Stimulated activated naive CD8-positive, alpha-beta T cell treated with anti-CD3 and anti-CD28 coated beads, Interleukin-15, Interleukin-2, amounts not matched to agents 100 ng/mL and 50 ng/mL, for 24 hours (primary cell): ENCODE measurements around the gene DLGAP5.
A peak's percentile ranks its signal among the peaks of the same experiment; 100 is the strongest.

Experiments used
- H3K27ac Mint-ChIP-seq: one replicate; pipeline ENCODE4 v1.8.0; 2021; ENCODE audit warnings: mild to moderate bottlenecking, mixed read lengths
- H3K27me3 Mint-ChIP-seq: one replicate; pipeline ENCODE4 v1.8.0; 2021; ENCODE audit warnings: mixed read lengths
- H3K36me3 Mint-ChIP-seq: one replicate; pipeline ENCODE4 v1.8.0; 2021; ENCODE audit warnings: low read depth, mixed read lengths
- H3K4me1 Mint-ChIP-seq: one replicate; pipeline ENCODE4 v1.8.0; 2021; ENCODE audit warnings: low read depth, mixed read lengths
- H3K4me3 Mint-ChIP-seq: one replicate; pipeline ENCODE4 v1.8.0; 2021; ENCODE audit warnings: mild to moderate bottlenecking, mixed read lengths
- H3K9me3 Mint-ChIP-seq: one replicate; pipeline ENCODE4 v1.8.0; 2021; ENCODE audit warnings: mixed read lengths

DLGAP5 gene

DNA sequence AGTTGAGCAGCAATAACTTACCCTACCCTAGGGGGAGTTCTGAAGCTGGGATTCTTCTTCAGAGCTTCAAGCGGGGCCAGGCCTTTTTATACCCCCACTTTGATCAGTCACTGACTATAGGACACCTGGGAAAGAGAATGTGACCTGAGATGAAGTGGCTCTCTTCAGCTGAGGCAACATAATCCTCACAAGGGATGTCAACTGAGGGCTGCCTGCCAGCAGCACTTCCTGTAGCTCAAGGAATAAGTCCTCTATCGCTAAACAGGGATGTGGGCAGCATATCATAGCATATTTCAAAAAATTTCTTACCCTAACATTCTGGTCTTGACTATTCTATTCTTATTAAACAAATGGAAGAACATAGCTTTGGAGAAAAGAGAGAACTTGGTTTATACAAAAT, 45.0 kb downstream of the DLGAP5 start:
- H3K4me3 Mint-ChIP-seq, result no peak overlapping the region
- no peaks in the 10 kb centered on the region for H3K9me3 Mint-ChIP-seq
- H3K27ac Mint-ChIP-seq, result no peak overlapping the region
- peaks cover 36% of the 10 kb centered on the region for H3K36me3 Mint-ChIP-seq
- H3K4me1 Mint-ChIP-seq, result no peaks in the 10 kb centered on the region
- no peaks in the 10 kb centered on the region for H3K27me3 Mint-ChIP-seq

DNA sequence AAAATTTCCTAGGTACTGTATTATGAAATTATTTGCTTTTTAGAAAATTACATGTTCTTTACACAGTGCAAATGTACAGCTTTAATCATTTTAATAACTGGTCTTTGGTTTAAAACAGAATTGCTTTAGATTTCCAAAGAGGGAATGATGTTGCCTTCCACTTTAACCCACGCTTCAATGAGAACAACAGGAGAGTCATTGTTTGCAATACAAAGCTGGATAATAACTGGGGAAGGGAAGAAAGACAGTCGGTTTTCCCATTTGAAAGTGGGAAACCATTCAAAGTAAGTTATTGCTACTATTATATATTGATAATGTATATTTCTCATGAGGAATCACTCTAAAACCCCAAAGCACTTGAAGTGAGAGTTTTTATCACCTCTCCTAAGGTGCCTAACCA, 48.9 kb downstream of the DLGAP5 start:
- Mint-ChIP-seq H3K27ac (no peak overlapping the region), H3K9me3 (no peaks in the 10 kb centered on the region), H3K27me3 (no peaks in the 10 kb centered on the region), H3K4me1 (no peaks in the 10 kb centered on the region), H3K36me3 (peaks cover 22% of the 10 kb centered on the region), H3K4me3 (no peak overlapping the region)

DNA sequence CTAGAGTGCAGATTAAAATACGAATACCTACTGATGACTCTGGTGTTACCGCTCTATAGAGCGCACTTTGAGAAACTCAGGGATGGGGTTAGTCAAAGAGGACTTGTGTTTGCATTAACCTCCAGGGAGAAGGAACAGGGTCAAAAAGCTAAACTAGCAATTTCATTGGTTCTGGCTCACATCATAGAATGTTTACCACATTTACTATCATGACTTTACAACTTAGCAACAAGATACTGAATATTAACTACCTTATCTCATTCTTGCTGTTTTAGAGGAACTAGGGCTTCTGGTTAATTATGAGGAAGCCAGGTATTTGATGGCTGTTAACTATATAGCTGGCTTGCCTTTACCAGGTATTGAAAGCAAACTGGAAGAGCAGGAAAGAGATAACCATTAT, 49.6 kb downstream of the DLGAP5 start:
- H3K4me3 Mint-ChIP-seq, result no peak overlapping the region
- peaks cover 22% of the 10 kb centered on the region for H3K36me3 Mint-ChIP-seq
- no peaks in the 10 kb centered on the region for H3K9me3 Mint-ChIP-seq
- no peaks in the 10 kb centered on the region for H3K4me1 Mint-ChIP-seq
- no peak overlapping the region for H3K27ac Mint-ChIP-seq
- H3K27me3 Mint-ChIP-seq, result no peaks in the 10 kb centered on the region

DNA sequence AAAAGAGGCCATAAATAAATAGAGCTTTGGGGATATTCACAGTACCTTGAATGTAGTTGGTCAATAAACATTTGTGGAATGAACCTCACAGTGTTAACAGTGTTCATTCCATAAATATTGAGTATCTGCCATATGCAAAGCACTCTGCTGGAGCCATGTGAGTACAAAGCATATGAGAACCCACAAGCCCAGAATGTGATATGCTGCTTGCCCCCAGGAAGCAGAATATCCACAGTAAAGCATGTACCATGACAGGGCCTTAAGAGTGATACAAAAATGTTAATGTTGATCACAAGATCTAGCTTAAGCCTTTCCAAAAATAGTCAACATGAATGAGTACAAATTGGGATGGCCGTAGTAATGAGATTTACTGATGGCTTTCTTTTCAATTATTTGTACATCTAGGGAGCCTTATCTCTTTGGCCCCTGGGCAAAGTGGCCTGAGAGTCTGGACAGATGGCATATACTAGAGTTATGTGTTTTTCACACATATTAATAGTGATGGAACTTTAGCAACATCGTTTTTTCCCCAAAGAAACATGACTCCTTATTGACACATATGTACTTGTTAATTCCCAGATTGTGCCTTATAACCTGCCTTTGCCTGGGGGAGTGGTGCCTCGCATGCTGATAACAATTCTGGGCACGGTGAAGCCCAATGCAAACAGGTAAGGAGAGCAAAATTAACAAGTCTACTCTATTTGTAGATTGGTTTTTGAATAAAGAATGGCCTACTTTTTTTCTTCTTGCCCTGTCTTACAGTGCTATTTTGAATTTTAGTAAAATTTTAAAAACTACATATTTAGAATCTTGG, 51.5 kb downstream of the DLGAP5 start:
- H3K9me3 Mint-ChIP-seq, result no peaks in the 10 kb centered on the region
- no peaks in the 10 kb centered on the region for H3K4me1 Mint-ChIP-seq
- no peak overlapping the region for H3K4me3 Mint-ChIP-seq
- H3K27ac Mint-ChIP-seq, result no peak overlapping the region
- H3K36me3 Mint-ChIP-seq, result peaks cover 6% of the 10 kb centered on the region
- H3K27me3 Mint-ChIP-seq, result no peaks in the 10 kb centered on the region

DNA sequence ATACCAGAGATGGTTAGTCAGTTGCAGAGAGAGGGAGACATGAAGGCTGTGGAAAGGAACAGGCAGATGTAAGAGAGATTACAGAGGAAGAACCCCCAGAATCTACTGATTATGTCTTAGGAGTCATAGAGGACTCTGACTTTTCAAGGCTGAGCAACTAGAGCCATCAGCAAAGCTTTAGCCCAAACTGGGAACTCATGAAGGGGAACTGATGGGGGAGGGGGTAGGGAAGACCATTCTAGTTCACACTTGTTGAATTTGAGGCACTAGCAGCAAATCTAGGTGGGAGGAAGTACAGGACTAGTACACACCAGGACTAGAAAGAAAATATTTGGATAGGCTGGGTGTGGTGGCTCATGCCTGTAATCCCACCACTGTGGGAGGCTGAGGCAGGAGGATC, 52.2 kb downstream of the DLGAP5 start:
- no peak overlapping the region for H3K27ac Mint-ChIP-seq
- no peak overlapping the region for H3K4me3 Mint-ChIP-seq
- H3K9me3 Mint-ChIP-seq, result no peaks in the 10 kb centered on the region
- H3K4me1 Mint-ChIP-seq, result no peaks in the 10 kb centered on the region
- no peaks in the 10 kb centered on the region for H3K27me3 Mint-ChIP-seq
- H3K36me3 Mint-ChIP-seq, result peaks cover 4% of the 10 kb centered on the region

DNA sequence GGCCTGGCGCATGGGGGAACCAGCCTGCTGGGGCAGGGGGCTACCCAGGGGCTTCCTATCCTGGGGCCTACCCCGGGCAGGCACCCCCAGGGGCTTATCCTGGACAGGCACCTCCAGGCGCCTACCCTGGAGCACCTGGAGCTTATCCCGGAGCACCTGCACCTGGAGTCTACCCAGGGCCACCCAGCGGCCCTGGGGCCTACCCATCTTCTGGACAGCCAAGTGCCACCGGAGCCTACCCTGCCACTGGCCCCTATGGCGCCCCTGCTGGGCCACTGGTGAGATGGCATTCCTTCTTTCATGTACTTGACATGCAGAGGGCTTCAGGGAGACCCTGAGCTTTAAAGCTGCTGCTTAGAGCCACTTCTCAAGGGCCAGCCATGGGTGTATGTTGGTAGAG, 53.3 kb downstream of the DLGAP5 start:
- Mint-ChIP-seq H3K27me3 (peaks cover 4% of the 10 kb centered on the region), H3K36me3 (peaks cover 2% of the 10 kb centered on the region), H3K4me1 (no peaks in the 10 kb centered on the region), H3K27ac (no peak overlapping the region), H3K4me3 (no peak overlapping the region), H3K9me3 (no peaks in the 10 kb centered on the region)

DNA sequence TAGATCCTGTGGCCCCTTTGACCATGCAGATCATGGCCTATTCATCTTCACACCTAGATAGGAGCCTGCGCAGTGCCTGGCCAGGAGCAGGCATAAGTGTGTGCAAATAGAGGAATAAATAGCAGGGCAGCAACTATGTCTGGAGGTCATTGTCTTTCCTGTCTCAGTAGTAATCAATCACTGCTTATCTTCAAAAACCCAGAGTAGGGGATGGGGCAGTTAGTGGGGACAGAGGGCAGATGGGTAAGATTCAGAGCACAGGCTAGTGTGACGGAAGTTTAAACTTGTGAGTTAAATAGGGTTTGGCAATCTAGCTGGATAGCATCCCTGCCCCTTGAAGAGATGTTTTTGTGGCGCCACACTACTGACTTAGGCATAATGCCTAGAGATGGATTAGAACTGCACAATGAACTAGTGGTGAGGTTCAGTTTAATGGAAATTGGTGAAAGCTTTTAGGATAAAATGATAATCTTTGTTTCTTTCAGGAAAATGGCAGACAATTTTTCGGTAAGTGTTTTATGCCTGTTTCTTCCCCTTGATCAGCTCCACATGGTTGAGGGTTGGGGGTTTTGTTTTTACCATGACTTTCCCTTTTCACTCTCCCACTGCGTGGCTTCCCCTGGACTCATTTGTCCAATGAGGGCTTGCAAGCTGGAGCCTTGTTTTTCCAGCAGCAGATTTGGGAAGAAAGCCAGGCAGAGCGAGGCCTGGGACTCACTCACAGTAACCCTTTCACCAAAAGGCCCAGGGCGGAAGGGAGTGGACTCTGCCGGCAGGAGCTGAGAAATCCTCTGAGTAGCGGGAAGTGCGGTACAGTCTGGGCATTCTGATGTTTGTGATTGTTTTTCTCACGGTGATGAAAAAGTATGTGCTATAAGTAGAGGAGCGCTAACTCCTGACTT, 54.2 kb downstream of the DLGAP5 start:
- no peak overlapping the region for H3K27ac Mint-ChIP-seq
- no peaks in the 10 kb centered on the region for H3K9me3 Mint-ChIP-seq
- H3K4me1 Mint-ChIP-seq, result no peaks in the 10 kb centered on the region
- H3K4me3 Mint-ChIP-seq, result no peak overlapping the region
- peaks cover 6% of the 10 kb centered on the region for H3K27me3 Mint-ChIP-seq
- H3K36me3 Mint-ChIP-seq, result no peaks in the 10 kb centered on the region

DNA sequence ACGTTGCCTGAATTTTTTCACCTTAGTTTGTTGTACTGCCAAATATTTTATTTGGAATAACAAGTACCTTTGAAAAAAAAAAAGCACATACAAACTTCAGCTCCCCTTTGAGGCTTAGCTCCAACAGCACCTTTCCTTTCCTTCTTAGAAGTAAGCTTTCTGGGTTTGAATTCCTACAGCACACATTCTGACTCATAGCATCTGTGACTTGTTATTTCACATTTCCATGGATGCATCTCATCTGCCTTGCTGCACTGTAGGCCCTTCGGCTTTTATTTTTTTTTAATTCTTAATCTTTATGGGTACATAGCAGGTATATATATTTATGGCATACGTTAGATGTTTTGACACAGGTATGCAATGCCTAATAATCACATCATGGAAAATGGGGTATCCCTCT, 55.1 kb downstream of the DLGAP5 start:
- Mint-ChIP-seq H3K9me3 (no peaks in the 10 kb centered on the region), H3K4me1 (no peaks in the 10 kb centered on the region), H3K36me3 (peaks cover 3% of the 10 kb centered on the region), H3K27me3 (peaks cover 13% of the 10 kb centered on the region), H3K4me3 (no peak overlapping the region), H3K27ac (no peak overlapping the region)

DNA sequence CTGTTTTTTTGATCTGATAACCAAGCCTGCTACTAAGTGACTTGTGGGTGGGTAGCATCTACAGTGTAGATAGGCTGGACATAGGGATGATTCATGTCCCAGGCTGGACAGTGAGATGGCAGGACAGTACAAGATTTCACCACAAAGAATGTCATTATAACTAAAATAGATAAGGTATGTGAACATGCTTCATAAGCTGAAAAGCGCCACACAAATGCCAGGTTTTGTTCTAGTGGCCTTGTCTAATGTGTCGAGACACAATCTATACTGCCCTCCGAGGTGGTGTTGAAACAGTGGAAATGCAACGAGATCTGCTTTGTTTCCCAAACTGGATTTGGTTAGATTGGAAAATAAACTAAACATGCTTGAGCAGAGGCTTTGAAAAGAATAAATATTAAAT, 58.0 kb downstream of the DLGAP5 start:
- Mint-ChIP-seq H3K9me3 (no peaks in the 10 kb centered on the region), H3K4me1 (peaks cover 7% of the 10 kb centered on the region), H3K27me3 (peaks cover 26% of the 10 kb centered on the region), H3K4me3 (no peak overlapping the region), H3K27ac (no peak overlapping the region), H3K36me3 (peaks cover 3% of the 10 kb centered on the region)

DNA sequence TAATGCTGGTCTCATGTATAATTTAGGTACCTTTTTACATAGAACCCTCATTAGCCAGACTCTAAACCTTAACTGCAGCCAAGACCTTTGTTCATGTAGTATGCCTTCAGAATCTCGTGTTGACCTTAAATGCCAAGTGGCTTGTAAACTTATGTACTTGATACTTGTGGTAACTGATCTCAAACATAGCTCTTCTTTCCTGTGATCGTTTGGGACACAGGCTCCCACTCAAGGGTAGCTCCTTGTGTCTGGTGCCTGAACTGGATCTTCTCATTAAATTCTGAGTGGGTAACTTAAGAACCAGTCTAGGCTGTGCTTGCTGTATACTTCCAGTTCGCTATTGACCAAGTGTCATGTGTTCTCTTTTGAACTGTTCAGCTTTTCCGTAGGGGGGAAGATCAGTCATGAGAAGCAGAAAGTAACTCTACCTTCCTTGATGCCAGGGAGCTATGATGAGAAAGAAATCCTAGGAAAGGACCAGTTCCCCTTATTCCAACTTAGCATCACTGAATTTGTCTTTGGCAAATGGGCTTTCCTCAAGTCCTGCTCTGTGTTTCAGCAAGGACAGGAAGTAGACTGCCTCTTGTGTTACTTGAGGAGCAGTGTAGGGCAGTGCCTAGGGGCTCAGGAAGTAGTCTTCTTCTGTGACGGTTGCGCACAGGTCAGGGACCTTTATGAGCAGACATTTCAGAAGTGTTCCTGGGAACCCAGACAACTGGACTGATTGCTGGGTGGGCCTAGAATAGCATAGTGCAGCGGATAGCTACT, 59.8 kb downstream of the DLGAP5 start:
- peaks cover 10% of the 10 kb centered on the region for H3K4me1 Mint-ChIP-seq
- peaks cover 41% of the 10 kb centered on the region for H3K27me3 Mint-ChIP-seq
- H3K4me3 Mint-ChIP-seq, result no peak overlapping the region
- H3K27ac Mint-ChIP-seq, result no peak overlapping the region
- peaks cover 3% of the 10 kb centered on the region for H3K36me3 Mint-ChIP-seq
- H3K9me3 Mint-ChIP-seq, result no peaks in the 10 kb centered on the region

DNA sequence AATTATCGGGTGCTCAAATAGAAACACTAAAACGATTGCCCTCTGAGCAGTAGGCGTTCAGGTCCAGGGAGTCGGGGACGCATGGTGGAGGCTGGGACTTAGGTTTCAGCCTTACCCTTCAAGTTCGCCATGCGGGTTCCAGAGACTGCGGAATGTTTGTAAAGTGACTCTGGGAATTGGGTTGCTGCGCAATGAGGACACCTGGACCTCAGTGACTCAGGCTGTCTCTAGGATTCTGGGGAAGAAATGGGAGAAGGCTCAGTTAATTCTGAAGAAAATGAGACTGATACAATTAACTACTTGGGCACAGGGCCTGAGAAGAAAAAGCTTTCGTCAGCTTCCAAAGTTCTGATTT, 61.2 kb downstream of the DLGAP5 start:
- H3K4me3 Mint-ChIP-seq, result peak overlapping the region; percentile 69
- H3K27ac Mint-ChIP-seq, result no peak overlapping the region
- H3K9me3 Mint-ChIP-seq, result no peaks in the 10 kb centered on the region
- H3K4me1 Mint-ChIP-seq, result peaks cover 15% of the 10 kb centered on the region
- H3K27me3 Mint-ChIP-seq, result peaks cover 41% of the 10 kb centered on the region
- peaks cover 3% of the 10 kb centered on the region for H3K36me3 Mint-ChIP-seq

DNA sequence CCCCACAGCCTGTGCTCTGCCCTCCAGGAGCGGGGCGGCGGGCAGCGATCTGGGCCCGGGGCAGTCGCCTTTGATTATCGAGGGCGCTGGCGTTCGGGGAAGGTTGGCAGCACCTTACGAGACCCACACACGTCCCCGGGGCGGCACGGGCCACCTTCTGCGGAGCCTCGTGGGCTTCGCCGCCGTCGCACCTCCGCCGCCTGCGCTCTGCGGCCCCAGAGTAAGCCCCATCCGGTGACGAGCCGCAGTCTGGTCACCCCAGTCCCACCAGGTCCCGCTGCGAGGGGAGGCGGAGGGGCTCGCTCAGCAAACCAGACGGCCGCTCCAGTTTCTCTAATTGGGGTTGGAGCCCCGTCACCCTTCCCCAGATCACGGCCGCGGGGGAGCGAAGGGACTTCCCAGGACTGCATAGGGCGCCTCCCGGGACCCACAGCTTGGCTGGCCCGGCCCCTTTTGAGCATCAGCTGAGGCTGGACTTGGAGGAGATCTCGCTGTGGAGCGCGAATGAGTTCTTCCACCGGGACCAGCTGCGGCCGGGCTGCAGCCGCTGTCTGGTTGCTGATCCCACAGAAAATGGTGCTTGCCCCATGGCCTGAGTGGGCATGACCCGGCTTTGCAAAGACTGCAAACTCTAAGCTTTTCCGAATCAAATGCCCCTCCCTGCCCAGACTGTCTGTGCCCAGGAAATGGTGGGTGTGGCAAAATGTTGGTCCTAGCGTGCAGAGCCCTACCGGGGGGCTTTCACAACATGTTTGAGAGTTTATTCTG, 61.8 kb downstream of the DLGAP5 start:
- H3K27me3 Mint-ChIP-seq, result peaks cover 41% of the 10 kb centered on the region
- H3K27ac Mint-ChIP-seq, result no peak overlapping the region
- peak overlapping the region; percentile 69 for H3K4me3 Mint-ChIP-seq
- no peaks in the 10 kb centered on the region for H3K9me3 Mint-ChIP-seq
- peaks cover 3% of the 10 kb centered on the region for H3K36me3 Mint-ChIP-seq
- peaks cover 15% of the 10 kb centered on the region for H3K4me1 Mint-ChIP-seq

DNA sequence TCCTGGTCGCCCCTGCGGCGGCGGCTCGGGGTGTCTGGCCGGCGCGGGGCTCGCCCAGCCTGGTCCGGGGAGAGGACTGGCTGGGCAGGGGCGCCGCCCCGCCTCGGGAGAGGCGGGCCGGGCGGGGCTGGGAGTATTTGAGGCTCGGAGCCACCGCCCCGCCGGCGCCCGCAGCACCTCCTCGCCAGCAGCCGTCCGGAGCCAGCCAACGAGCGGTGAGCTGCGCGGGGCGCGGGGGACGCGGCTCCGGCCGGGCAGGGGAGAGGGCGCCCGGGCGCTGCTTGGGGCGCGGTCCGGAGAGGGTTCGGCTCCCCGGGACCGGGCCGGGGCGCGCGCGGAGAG, 62.3 kb downstream of the DLGAP5 start, which contains the start of gene LGALS3:
Gene LGALS3 (plus strand): TSS at position 167 of the 342 bp plus-strand sequence. CDS start 8,122 bp downstream, outside the sequence.
- H3K36me3 Mint-ChIP-seq, result peaks cover 3% of the 10 kb centered on the region
- peaks cover 41% of the 10 kb centered on the region for H3K27me3 Mint-ChIP-seq
- peak within 1 kb of the TSS; percentile 71 for H3K4me3 Mint-ChIP-seq
- no peaks in the 10 kb centered on the region for H3K9me3 Mint-ChIP-seq
- no peak within 1 kb of the TSS for H3K27ac Mint-ChIP-seq
- peaks cover 15% of the 10 kb centered on the region for H3K4me1 Mint-ChIP-seq

DNA sequence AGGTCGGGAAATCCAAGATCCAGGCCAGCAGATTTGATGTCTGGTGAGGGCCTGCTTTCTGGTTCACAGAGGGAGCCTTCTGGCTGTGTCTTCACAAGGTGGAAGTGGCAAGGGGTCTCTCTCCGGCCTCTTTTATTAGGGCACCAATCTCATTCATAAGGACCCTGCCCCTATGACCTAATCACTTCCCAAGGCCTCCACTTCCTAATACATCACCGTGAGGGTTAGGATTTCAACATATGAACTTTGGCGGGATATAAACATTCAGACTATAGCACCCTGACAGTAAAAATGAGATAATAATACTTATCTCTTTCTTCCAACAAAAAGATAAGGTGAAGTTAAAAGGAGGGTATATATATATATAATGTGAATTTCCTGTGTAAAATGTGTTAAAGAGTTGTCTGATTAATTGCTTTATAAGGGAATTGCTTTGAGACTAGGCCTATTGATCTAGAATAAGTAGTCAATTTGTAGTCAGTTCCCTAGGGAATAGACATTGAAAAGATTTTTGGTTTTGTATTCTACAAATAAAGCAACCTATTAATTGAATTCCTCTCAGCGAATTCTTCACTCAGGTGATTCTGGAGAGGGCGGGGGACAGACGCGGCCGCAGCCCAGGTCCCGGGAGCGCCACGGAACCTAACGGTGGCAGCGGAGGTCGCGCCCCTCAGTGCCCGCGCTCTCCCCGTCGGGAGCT, 62.8 kb downstream of the DLGAP5 start:
- no peaks in the 10 kb centered on the region for H3K9me3 Mint-ChIP-seq
- H3K27ac Mint-ChIP-seq, result no peak overlapping the region
- H3K27me3 Mint-ChIP-seq, result peaks cover 41% of the 10 kb centered on the region
- peaks cover 3% of the 10 kb centered on the region for H3K36me3 Mint-ChIP-seq
- H3K4me3 Mint-ChIP-seq, result peak overlapping the region; percentile 71
- H3K4me1 Mint-ChIP-seq, result peaks cover 15% of the 10 kb centered on the region
